ENCODE data around the gene RTP1. TPM values are rescaled to one million over a fixed set of nuclear protein-coding genes. Genes with fewer than 3 reads are reported as not detected.
A peak's percentile ranks its signal among the peaks of the same experiment; 100 is the strongest.

The RTP1 gene
- total RNA-seq, 4 donors from 2014 or later, result not detected

DNA sequence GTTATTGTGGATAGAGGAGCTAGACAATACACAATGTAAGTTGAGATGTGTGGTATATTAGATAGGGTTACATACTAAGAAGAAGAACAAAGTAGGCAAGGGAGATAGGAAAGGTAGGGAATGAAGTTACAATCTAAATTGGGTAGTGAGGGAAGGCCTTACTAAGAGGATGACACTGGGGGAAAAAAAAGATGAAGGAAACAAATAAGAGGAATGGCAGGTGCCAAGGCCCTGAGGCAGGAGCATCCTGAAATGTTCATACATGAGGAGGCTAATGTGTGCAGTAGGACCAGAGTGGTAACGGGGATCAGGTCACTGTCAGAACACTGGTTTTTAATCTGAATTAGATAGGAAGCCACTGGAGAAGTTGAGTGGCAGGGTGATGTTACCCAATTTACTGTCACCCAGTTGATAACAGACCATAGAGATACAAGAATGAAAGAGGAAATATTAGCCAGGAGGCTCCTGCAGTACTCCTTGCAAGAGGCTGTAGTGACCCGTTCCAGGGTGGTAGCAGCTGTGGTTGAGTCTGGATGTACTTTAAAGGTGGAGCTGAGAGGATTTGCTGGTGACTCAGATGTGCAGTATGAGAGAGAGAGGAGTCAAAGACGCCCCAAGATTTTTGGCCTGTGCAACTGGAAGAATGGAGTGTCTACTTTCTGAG, 14.4 kb downstream of the RTP1 start:
- TF ChIP-seq, protein P1, sequence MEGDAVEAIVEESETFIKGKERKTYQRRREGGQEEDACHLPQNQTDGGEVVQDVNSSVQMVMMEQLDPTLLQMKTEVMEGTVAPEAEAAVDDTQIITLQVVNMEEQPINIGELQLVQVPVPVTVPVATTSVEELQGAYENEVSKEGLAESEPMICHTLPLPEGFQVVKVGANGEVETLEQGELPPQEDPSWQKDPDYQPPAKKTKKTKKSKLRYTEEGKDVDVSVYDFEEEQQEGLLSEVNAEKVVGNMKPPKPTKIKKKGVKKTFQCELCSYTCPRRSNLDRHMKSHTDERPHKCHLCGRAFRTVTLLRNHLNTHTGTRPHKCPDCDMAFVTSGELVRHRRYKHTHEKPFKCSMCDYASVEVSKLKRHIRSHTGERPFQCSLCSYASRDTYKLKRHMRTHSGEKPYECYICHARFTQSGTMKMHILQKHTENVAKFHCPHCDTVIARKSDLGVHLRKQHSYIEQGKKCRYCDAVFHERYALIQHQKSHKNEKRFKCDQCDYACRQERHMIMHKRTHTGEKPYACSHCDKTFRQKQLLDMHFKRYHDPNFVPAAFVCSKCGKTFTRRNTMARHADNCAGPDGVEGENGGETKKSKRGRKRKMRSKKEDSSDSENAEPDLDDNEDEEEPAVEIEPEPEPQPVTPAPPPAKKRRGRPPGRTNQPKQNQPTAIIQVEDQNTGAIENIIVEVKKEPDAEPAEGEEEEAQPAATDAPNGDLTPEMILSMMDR (IDR thresholded peaks at IDR 0.05), result no peak
- no peak for TF ChIP-seq POLR2A (IDR thresholded peaks at IDR 0.05)
- Histone ChIP-seq H3K27ac (no peak overlapping the region), H3K4me1 (peaks cover 12 to 23% of the 10 kb centered on the region in 2 donors), H3K9me3 (no peaks in the 10 kb centered on the region), H3K4me3 (replicated peaks in 1 of 3) (no peak overlapping the region), H3K27me3 (no peaks in the 10 kb centered on the region), H3K36me3 (no peaks in the 10 kb centered on the region)
- DNase-seq, result no peak
- intact Hi-C loops (cut with DNase I), result no loop called here
- 84% methylated on average over 3 of the region's 3 CpGs for WGBS, 2 donors

DNA sequence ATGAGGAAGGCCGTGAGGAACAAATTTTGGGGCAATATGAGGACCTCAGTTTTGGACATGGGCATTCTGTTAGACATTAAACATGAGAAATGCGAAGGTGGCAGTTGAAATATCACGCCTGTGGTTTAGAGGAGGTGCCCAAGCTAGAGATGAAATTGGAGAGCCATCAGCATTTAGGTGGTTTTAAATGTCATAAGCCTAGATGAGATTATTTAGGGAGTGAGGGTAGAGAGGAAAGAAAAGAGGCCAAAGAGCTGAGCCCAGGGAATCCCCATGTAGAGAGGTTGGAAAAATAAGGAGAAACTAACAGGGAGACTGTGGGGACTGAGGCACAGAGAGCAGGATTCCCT, 14.9 kb downstream of the RTP1 start:
- Histone ChIP-seq H3K27me3 (no peaks in the 10 kb centered on the region), H3K9me3 (no peaks in the 10 kb centered on the region), H3K4me1 (peaks cover 12 to 23% of the 10 kb centered on the region in 2 donors), H3K27ac (no peak overlapping the region), H3K4me3 (replicated peaks in 1 of 3) (no peak overlapping the region), H3K36me3 (no peaks in the 10 kb centered on the region)
- no peak for DNase-seq
- TF ChIP-seq, protein P1 (IDR thresholded peaks at IDR 0.05), result no peak
- no peak for TF ChIP-seq POLR2A (IDR thresholded peaks at IDR 0.05)
- 90% methylated on average over 3 of the region's 3 CpGs for WGBS, 2 donors
- intact Hi-C loops (cut with DNase I), result no loop called here

DNA sequence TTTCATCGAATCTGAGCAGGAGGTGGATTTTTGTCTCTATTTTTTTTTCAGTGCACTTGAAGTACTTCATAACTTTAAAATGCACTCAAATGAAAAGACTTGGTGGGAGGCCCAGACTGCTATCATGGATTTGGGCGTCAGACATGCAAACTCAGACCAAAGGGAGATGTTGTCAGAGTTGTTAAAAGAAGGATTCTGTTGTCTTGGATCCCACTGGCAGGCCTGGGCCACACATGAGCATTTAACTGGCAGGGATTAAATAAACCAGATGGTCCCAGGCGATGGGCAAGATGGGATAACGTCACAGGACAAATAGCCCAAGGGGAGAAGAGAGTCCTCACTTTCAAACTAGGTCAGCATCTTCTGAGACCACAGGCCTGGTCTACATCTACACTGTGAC, 15.4 kb downstream of the RTP1 start:
- no peak overlapping the region for H3K4me3 ChIP-seq (replicated peaks in 1 of 3)
- intact Hi-C loops (cut with DNase I), result no loop called here
- peak; percentile 54 to 59 for DNase-seq
- no peak overlapping the region for H3K27ac ChIP-seq
- no peaks in the 10 kb centered on the region for H3K27me3 ChIP-seq
- no peak for TF ChIP-seq POLR2A (IDR thresholded peaks at IDR 0.05)
- TF ChIP-seq, protein P1 (IDR thresholded peaks at IDR 0.05), result no peak
- 27 to 34% methylated on average over 4 of the region's 4 CpGs for WGBS, 2 donors
- H3K4me1 ChIP-seq, result peaks cover 12 to 23% of the 10 kb centered on the region in 2 donors
- no peaks in the 10 kb centered on the region for H3K36me3 ChIP-seq
- no peaks in the 10 kb centered on the region for H3K9me3 ChIP-seq

DNA sequence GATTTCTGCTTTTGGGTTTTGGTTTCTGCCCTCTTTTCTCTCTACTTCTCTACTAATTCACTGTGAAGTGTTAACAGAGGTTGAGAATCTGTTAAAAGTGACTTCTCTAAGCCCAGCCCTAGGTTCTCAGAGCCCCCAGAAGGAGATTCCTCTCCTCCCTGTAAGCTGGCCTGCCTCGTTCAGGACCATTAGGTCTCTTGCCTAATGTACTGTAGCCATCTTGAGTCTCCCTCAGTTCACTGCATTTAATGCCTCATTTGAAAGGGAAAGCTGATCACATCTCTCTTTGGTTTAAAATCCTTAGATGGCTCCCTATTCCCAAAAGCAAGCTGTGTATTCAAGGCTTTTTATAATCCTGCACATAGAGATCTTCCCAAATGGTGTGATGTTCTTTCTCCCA, 16.3 kb downstream of the RTP1 start:
- TF ChIP-seq POLR2A (IDR thresholded peaks at IDR 0.05), result no peak
- TF ChIP-seq, protein P1 (IDR thresholded peaks at IDR 0.05), result no peak

DNA sequence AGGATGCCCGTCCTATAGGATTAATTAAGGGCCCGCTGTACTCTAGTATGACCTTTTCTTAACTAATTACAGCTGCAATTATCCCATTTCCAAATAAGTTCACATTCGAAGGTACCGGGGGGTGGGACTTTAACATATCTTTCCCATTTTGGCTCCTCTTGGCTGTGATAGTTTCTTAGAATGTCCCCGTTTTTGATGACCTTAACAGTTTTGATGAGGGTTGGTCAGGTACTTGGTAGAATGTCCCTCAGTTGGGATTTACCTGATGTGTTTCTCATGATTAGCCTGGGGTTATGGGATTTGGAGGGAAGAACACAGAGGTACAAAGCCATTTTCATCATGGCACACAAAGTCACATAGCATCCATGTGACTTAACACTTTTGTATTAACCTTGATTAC, 18.2 kb downstream of the RTP1 start:
- intact Hi-C loops (cut with DNase I), result no loop called here
- Histone ChIP-seq H3K4me1 (peaks cover 6 to 13% of the 10 kb centered on the region in 2 donors), H3K36me3 (no peaks in the 10 kb centered on the region), H3K27me3 (no peaks in the 10 kb centered on the region), H3K9me3 (no peaks in the 10 kb centered on the region), H3K4me3 (replicated peaks in 1 of 3) (no peak overlapping the region), H3K27ac (no peak overlapping the region)
- 94 to 95% methylated on average over 5 of the region's 5 CpGs for WGBS, 2 donors
- TF ChIP-seq POLR2A (IDR thresholded peaks at IDR 0.05), result no peak
- TF ChIP-seq, protein P1 (IDR thresholded peaks at IDR 0.05), result no peak
- no peak for DNase-seq

More for the DNA sequence above, 16.3 kb downstream of the RTP1 start:
- Histone ChIP-seq H3K4me3 (replicated peaks in 1 of 3) (no peak overlapping the region), H3K4me1 (peaks cover 7 to 15% of the 10 kb centered on the region in 2 donors), H3K27ac (no peak overlapping the region), H3K36me3 (no peaks in the 10 kb centered on the region), H3K9me3 (no peaks in the 10 kb centered on the region), H3K27me3 (no peaks in the 10 kb centered on the region)
- 94 to 95% methylated on average over 1 of the region's 1 CpG for WGBS, 2 donors
- intact Hi-C loops (cut with DNase I), result no loop called here
- DNase-seq, result no peak

Measured in thyroid gland (tissue), 4 donors.